Loucy (cell line): ENCODE data around the gene TMEM41B.

ENCODE experiments used
- H2AFZ ChIP-seq: fragments of 200-600 bp; sonication (generic); 2 replicates; pipeline ENCODE4 v1.6.0; 2016; ENCODE audit warnings: antibody characterized with exemption, mild to moderate bottlenecking, low read length, moderate library complexity
- H3F3A ChIP-seq: fragments of 200-600 bp; 2 replicates; pipeline ENCODE4 v1.6.0; 2016; ENCODE audit warnings: antibody characterized with exemption, low read depth, mild to moderate bottlenecking
- H3K27me3 ChIP-seq: fragments of 200-600 bp; sonication (generic); 2 replicates; pipeline ENCODE4 v1.6.1; 2014; ENCODE audit warnings: low read length, mild to moderate bottlenecking; ENCODE audit not compliant: insufficient read depth, poor library complexity, severe bottlenecking
- H3K36me3 ChIP-seq: fragments of 200-600 bp; sonication (generic); 2 replicates; pipeline ENCODE4 v1.6.1; 2016; ENCODE audit warnings: low read length; ENCODE audit not compliant: insufficient read depth
- H3K4me1 ChIP-seq: fragments of 200-600 bp; sonication (generic); 2 replicates; pipeline ENCODE4 v1.5.1; 2014; ENCODE audit warnings: low read length, mild to moderate bottlenecking; ENCODE audit not compliant: insufficient read depth, poor library complexity, severe bottlenecking
- H3K4me2 ChIP-seq: fragments of 200-600 bp; sonication (generic); 2 replicates; pipeline ENCODE4 v1.6.0; 2014; ENCODE audit warnings: antibody characterized with exemption, low read length, low read depth, mild to moderate bottlenecking; ENCODE audit not compliant: poor library complexity, severe bottlenecking
- H3K4me3 ChIP-seq: fragments of 200-600 bp; sonication (generic); 2 replicates; pipeline ENCODE4 v1.5.1; 2014; ENCODE audit warnings: low read length, mild to moderate bottlenecking, mixed read lengths; ENCODE audit not compliant: poor library complexity, severe bottlenecking
- H3K79me2 ChIP-seq: fragments of 200-600 bp; sonication (generic); 2 replicates; pipeline ENCODE4 v1.6.1; 2014; ENCODE audit warnings: low read length; ENCODE audit not compliant: insufficient read depth
- H3K9ac ChIP-seq: fragments of 200-600 bp; sonication (generic); 2 replicates; pipeline ENCODE4 v1.6.0; 2014; ENCODE audit warnings: mild to moderate bottlenecking, low read depth, low read length, moderate library complexity; ENCODE audit not compliant: poor library complexity, severe bottlenecking
- H3K9me2 ChIP-seq: fragments of 200-600 bp; sonication (generic); replicated peaks from 2 replicates; pipeline ENCODE4 v1.6.1; 2016; ENCODE audit warnings: low read depth, low read length, mixed read lengths
- H3K9me3 ChIP-seq: fragments of 200-600 bp; sonication (generic); 2 replicates; pipeline ENCODE4 v1.6.1; 2014; ENCODE audit warnings: mild to moderate bottlenecking, antibody characterized with exemption, low read length, low read depth; ENCODE audit not compliant: insufficient read depth
- H4K20me1 ChIP-seq: fragments of 200-600 bp; sonication (generic); 2 replicates; pipeline ENCODE4 v1.6.0; 2014; ENCODE audit warnings: antibody characterized with exemption, low read length, mild to moderate bottlenecking; ENCODE audit not compliant: insufficient read depth, poor library complexity, severe bottlenecking
- CTCF ChIP-seq: fragments of 200-600 bp; sonication (generic); conservative IDR thresholded peaks from 2 replicates; pipeline ENCODE4 v1.5.1; 2014; ENCODE audit warnings: mild to moderate bottlenecking, antibody characterized with exemption, low read length
- EZH2phosphoT487 ChIP-seq: fragments of 200-600 bp; IDR thresholded peaks from 2 replicates; pipeline ENCODE4 v1.6.1; 2018; ENCODE audit warnings: antibody characterized with exemption, mild to moderate bottlenecking, moderate library complexity, borderline replicate concordance

The TMEM41B gene

GRCh38 chr11:9274499-9275258 lies 39.7 kb downstream of the TMEM41B start:
- Histone ChIP-seq H3K4me3 (no peak overlapping the region), H3K27me3 (no peaks in the 10 kb centered on the region)

GRCh38 chr11:9273376-9274336 lies 40.7 kb downstream of the TMEM41B start:
- Histone ChIP-seq H3K36me3 (no peaks in the 10 kb centered on the region), H4K20me1 (no peaks in the 10 kb centered on the region), H3K9ac (no peak overlapping the region), H3K9me2 (no peaks in the 10 kb centered on the region), H3K4me2 (no peak overlapping the region), H3K79me2 (no peaks in the 10 kb centered on the region), H3K9me3 (no peaks in the 10 kb centered on the region), H3K4me3 (no peak overlapping the region), H3K27me3 (no peaks in the 10 kb centered on the region), H3F3A (no peaks in the 10 kb centered on the region), H2AFZ (no peak overlapping the region), H3K4me1 (no peaks in the 10 kb centered on the region)
- no peak for TF ChIP-seq CTCF
- no peak for TF ChIP-seq EZH2phosphoT487

More at GRCh38 chr11:9274499-9275258, 39.7 kb downstream of the TMEM41B start:
- Histone ChIP-seq H2AFZ (no peak overlapping the region), H3K9me2 (no peaks in the 10 kb centered on the region), H3K79me2 (no peaks in the 10 kb centered on the region), H3K9me3 (no peaks in the 10 kb centered on the region), H3K4me2 (no peak overlapping the region), H3K36me3 (no peaks in the 10 kb centered on the region), H3K9ac (no peak overlapping the region), H3F3A (no peaks in the 10 kb centered on the region), H3K4me1 (no peaks in the 10 kb centered on the region), H4K20me1 (no peaks in the 10 kb centered on the region)
- no peak for TF ChIP-seq CTCF
- no peak for TF ChIP-seq EZH2phosphoT487

DNA sequence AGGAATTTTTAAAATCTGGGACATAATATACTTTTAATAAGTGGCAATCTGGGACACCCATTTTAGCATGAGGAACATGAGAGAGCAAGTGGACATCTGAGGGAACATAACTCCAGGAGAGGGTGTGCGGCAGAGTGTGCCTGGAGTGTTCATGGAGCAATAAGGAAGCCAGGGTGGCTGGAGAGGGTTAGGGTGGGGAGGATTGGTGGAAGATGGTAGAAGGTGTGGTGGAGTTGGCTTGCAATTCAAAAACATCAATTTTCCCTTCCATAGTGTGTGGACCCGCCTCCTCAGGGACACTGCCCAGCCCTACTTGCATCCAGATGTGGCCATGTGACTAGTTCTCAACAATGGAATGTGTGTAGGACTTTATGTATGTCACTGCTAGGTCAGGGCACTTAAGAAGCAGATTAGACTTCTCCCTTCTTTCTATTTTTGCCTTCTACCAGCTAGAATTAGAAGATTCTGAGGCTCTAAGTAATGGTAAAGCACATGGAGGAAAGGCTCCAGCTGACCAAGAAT lies 44.8 kb downstream of the TMEM41B start:
- Histone ChIP-seq H3K4me3 (no peak overlapping the region), H3K4me2 (no peak overlapping the region), H2AFZ (no peak overlapping the region), H3K9ac (no peak overlapping the region), H3K9me3 (no peaks in the 10 kb centered on the region), H3K79me2 (no peaks in the 10 kb centered on the region), H3K9me2 (no peaks in the 10 kb centered on the region), H3F3A (no peaks in the 10 kb centered on the region), H3K36me3 (no peaks in the 10 kb centered on the region), H4K20me1 (no peaks in the 10 kb centered on the region), H3K4me1 (peaks cover 3% of the 10 kb centered on the region), H3K27me3 (no peaks in the 10 kb centered on the region)
- TF ChIP-seq CTCF (no peak), EZH2phosphoT487 (no peak)
